ENCODE data around the gene UIMC1. TPM values are rescaled to one million over a fixed set of nuclear protein-coding genes. Genes with fewer than 3 reads are reported as not detected.

UIMC1 gene
- total and polyA plus RNA-seq, 2 of the 13 experiments (the other 11 are each of a cell fraction or from before 2014, with no cell fraction given), result 18.9 to 32.7 TPM

DNA sequence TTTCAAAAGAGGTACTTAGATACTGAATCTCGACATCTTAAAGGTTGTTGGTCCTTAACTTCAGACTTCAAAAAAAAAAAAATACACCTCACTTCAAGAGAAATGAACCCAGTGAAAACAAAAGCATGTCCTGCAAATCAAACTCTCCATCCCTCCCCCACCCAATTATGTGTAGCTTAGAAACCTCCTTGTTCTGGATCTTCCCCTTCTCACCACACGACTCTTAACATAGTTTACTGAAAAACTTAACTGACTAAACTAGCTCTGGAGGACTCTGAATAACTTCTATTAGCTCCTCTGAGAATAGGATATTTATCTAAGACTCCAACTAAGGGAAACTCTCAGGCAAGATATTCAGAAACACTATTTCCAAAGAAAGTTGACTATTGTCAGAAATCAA is 58.7 kb downstream of the UIMC1 start:
- ChIA-PET CTCF (ENCODE audit: low intra/inter-chr PET ratio, low total read pairs) (no interaction called here), POLR2A (no interaction called here)
- WGBS (ENCODE audit: low lambda C conversion rate), result 93% methylated on average over 2 of the region's 2 CpGs
- no peak for DNase-seq (ENCODE audit: low spot score)
- H3K27me3 ChIP-seq (ENCODE audit: control insufficient read depth in 1 of 2, insufficient read depth in 2 of 2, low read length in 2 of 2), result no peaks in the 10 kb centered on the region
- H2AFZ ChIP-seq (ENCODE audit: low read length), result no peak overlapping the region
- in situ Hi-C loops (cut with HindIII; ENCODE audit: extremely low pct_ligation_motif_present, low pct_unique_long_range_greater_than_20kb), result no loop called here
- H3K9ac ChIP-seq (ENCODE audit: insufficient read depth, low read depth, low read length), result no peak overlapping the region
- intact Hi-C loops (cut with micrococcal nuclease; ENCODE audit: unreplicated experiment), result no loop called here
- BruUV-seq (replicated peaks), result no TSS peak
- peaks cover 5% of the 10 kb centered on the region for H3K4me1 ChIP-seq (ENCODE audit: insufficient read depth, low read length)
- H3K4me3 ChIP-seq (replicated peaks in 1 of 3; ENCODE audit: insufficient read depth in 1 of 3, low read depth in 2 of 3, low read length in 3 of 3), result no peak overlapping the region
- TF ChIP-seq HOXA5 (CRISPR knock-in tag; IDR thresholded peaks at IDR 0.05) (no peak), ZNF451 (CRISPR knock-in tag; IDR thresholded peaks at IDR 0.05) (no peak), ZNF354B (CRISPR knock-in tag; IDR thresholded peaks at IDR 0.05) (no peak), KLF12 (CRISPR knock-in tag; IDR thresholded peaks at IDR 0.05; ENCODE audit: borderline replicate concordance) (no peak), FOXO1 (CRISPR knock-in tag; IDR thresholded peaks at IDR 0.05) (no peak), SRSF4 (IDR thresholded peaks at IDR 0.05; ENCODE audit: low read depth, low read length, poor library complexity, severe bottlenecking) (no peak)
- TF ChIP-seq, protein P1, sequence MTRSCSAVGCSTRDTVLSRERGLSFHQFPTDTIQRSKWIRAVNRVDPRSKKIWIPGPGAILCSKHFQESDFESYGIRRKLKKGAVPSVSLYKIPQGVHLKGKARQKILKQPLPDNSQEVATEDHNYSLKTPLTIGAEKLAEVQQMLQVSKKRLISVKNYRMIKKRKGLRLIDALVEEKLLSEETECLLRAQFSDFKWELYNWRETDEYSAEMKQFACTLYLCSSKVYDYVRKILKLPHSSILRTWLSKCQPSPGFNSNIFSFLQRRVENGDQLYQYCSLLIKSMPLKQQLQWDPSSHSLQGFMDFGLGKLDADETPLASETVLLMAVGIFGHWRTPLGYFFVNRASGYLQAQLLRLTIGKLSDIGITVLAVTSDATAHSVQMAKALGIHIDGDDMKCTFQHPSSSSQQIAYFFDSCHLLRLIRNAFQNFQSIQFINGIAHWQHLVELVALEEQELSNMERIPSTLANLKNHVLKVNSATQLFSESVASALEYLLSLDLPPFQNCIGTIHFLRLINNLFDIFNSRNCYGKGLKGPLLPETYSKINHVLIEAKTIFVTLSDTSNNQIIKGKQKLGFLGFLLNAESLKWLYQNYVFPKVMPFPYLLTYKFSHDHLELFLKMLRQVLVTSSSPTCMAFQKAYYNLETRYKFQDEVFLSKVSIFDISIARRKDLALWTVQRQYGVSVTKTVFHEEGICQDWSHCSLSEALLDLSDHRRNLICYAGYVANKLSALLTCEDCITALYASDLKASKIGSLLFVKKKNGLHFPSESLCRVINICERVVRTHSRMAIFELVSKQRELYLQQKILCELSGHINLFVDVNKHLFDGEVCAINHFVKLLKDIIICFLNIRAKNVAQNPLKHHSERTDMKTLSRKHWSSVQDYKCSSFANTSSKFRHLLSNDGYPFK (CRISPR knock-in tag; IDR thresholded peaks at IDR 0.05; ENCODE audit: borderline replicate concordance), result no peak
- TF ChIP-seq, protein P2, sequence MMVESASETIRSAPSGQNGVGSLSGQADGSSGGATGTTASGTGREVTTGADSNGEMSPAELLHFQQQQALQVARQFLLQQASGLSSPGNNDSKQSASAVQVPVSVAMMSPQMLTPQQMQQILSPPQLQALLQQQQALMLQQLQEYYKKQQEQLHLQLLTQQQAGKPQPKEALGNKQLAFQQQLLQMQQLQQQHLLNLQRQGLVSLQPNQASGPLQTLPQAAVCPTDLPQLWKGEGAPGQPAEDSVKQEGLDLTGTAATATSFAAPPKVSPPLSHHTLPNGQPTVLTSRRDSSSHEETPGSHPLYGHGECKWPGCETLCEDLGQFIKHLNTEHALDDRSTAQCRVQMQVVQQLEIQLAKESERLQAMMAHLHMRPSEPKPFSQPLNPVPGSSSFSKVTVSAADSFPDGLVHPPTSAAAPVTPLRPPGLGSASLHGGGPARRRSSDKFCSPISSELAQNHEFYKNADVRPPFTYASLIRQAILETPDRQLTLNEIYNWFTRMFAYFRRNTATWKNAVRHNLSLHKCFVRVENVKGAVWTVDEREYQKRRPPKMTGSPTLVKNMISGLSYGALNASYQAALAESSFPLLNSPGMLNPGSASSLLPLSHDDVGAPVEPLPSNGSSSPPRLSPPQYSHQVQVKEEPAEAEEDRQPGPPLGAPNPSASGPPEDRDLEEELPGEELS (CRISPR knock-in tag; IDR thresholded peaks at IDR 0.05), result no peak
- TF ChIP-seq, protein P3, sequence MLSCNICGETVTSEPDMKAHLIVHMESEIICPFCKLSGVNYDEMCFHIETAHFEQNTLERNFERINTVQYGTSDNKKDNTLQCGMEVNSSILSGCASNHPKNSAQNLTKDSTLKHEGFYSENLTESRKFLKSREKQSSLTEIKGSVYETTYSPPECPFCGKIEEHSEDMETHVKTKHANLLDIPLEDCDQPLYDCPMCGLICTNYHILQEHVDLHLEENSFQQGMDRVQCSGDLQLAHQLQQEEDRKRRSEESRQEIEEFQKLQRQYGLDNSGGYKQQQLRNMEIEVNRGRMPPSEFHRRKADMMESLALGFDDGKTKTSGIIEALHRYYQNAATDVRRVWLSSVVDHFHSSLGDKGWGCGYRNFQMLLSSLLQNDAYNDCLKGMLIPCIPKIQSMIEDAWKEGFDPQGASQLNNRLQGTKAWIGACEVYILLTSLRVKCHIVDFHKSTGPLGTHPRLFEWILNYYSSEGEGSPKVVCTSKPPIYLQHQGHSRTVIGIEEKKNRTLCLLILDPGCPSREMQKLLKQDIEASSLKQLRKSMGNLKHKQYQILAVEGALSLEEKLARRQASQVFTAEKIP (CRISPR knock-in tag; IDR thresholded peaks at IDR 0.05; ENCODE audit: borderline replicate concordance), result no peak
- no peaks in the 10 kb centered on the region for H3K79me2 ChIP-seq (ENCODE audit: insufficient read depth, low read length)
- H3K36me3 ChIP-seq (replicated peaks in 1 of 2; ENCODE audit: control insufficient read depth in 1 of 2, insufficient read depth in 2 of 2, low read length in 2 of 2), result peaks cover 8 to 66% of the 10 kb centered on the region in 2 experiments
- no peaks in the 10 kb centered on the region for H3K9me3 ChIP-seq (ENCODE audit: low read length)
- no peak overlapping the region for H3K4me2 ChIP-seq (ENCODE audit: low read depth, low read length)
- no peak for ATAC-seq
- FAIRE-seq, result no peak
- no peaks in the 10 kb centered on the region for H4K20me1 ChIP-seq (ENCODE audit: insufficient read depth, low read length)
- H3K27ac ChIP-seq (ENCODE audit: extremely low read length, insufficient read depth, low read length), result no peak overlapping the region
